HG03354 (cell line): ENCODE measurements around the gene PRKCSH.
"Not testable (repeated sequence)": the region's sequence is repeated elsewhere in the genome, so short reads cannot be mapped to it uniquely, and the experiment has no call there.

ENCODE experiments used
- ATAC-seq: cut with Tn5 transposase; IDR thresholded peaks from one replicate; pipeline ENCODE4 v1.9.1; 2021; ENCODE audit warnings: mild to moderate bottlenecking; ENCODE audit not compliant: unreplicated experiment, poor library complexity, severe bottlenecking

PRKCSH gene

GRCh38 chr19:11447347-11448262, 12.2 kb downstream of the PRKCSH start:
- ATAC-seq = no peak

DNA sequence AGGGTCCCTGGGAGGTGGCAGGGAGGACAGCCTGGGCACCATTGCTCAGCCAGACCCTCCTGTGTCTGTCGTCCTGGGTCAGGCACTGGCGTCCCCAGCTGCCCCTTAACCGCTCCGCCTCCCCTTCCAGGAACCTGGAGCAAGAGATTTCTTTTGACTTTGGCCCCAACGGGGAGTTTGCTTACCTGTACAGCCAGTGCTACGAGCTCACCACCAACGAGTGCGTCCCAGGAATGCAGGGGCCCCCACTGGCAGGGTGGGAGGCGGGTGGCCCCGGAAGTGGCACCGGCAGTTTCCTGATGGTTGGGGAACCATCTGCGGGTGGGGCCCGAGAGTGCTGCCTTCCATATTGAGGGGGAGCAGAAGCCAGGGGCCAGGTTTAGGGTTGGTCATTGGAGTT, 13.0 kb downstream of the PRKCSH start:
- ATAC-seq = no peak

GRCh38 chr19:11448923-11449554, 13.6 kb downstream of the PRKCSH start:
- no peak for ATAC-seq

- no peak for ATAC-seq
Measured at GRCh38 chr19:11450570-11451326, 15.3 kb downstream of the PRKCSH start.

DNA sequence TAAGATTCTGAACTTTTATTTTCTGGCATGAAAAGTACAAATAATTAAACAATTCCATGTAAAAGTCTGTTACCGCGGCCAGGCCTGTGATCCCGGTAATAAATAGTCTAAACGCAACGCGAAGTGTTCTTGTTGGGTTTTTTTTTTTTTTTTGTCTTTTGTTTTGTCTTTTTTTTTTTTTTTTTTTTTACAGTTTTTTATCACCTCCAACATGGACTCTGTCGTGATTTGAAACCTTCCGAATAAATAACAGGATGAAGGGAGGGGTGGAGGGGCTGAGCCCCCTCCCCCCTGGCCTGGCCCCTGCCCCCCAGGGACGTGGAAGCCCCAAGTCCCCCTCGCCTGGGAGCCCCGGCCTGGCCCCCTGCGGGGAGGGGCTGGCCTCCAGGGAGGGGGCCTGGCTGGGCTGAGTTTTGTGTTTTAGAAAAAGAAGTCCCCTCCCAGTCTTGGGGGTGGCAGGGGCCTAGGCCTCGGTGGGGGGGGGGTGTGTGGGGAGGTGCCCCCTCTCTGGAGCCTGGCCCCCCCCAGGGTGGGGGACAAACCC, 16.0 kb downstream of the PRKCSH start:
- ATAC-seq = no peak

- ATAC-seq = no peak
Measured at GRCh38 chr19:11451871-11452619, 16.6 kb downstream of the PRKCSH start.

DNA sequence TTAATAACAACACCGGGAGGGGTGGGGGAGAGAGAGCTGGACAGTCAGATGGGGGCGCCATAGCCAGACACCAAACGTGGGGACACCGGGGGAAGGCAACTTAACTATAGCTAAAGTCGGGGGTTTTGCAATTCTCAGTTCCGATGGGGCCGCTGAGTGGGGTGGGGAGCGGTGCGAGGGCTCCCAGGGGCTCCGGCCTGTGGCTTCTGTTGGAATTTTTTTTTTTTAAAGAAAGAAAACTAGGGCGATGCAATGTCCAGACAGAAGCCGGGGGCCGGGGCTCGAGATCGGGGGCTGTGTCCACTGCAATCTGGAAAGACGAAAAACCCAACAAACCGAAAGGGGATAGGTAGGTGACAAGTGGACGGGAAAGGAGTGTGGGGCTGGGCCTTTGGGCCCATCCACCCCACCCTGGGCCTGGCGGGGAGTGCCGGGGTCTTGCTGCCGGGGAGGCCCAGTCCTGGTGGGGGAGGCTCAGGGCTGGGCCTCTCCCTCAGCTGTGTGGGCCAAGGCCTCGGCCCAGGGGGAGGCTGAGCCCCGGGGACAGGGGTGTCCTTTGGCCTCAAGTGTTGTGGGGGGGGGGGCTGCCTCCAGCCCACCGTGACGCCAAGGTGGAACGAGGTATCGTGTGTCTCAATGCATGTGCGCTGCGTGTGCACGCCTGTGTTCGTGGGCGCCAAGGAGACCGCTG, 17.3 kb downstream of the PRKCSH start:
- no peak for ATAC-seq

DNA sequence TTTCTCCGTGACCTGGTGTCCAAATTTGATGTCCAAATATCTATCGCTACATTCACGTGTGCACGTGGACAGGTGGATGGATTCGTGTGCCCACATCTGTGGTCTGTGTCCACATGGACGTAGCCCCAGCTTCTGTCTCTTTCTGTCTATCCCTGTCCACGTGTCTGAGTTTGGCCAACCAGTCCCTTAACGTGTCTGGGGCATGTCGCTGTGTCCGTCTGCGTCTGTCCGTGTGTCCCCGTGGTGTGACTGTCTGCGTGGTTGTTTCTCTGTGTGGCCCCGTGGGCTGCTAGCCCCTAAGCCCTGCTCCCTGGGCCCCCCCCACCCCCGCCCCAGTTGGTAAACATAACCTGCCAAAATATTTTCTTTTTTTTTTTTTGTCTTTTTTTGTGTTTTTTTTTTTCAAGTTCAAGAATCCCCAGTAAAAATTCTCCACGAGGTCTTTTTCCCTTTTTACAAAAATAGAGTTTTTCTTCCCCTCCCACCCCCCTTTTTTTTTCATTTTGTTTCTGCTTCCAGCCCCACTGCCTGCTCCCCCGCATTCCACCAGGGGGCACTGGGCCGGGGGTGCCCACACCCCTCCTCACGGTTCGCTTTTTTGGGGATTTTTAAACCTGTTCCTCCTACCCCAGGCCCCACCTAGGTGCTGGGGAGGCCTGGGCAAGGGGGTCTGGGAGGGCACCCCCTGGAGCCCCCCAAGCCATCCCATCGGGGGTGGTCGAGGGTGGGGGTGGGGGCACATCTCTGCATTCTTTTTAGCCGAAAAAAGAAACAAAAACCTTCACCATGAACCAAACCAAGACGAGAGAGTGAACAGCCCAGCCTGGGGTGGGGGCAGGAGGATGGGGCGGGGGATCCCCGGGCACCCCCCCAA, 18.3 kb downstream of the PRKCSH start:
- no peak for ATAC-seq

DNA sequence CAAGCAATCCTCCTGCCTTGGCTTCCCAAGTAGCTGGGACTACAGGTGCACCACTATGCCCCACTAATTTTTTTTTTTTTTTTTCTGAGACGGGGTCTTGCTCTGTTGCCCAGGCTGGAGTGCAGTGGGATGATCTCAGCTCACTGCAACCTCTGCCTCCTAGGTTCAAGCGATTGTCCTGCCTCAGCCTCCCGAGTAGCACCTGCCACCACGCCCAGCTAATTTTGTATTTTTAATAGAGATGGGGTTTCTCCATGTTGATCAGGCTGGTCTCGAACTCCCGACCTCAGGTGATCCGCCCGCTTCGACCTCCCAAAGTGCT, 19.8 kb downstream of the PRKCSH start:
- not testable (repeated sequence) for ATAC-seq

GRCh38 chr19:11456659-11457058, 21.2 kb downstream of the PRKCSH start:
- no peak for ATAC-seq

GRCh38 chr19:11457115-11457514, 21.7 kb downstream of the PRKCSH start:
- no peak for ATAC-seq

GRCh38 chr19:11457831-11458230, 22.4 kb downstream of the PRKCSH start:
- ATAC-seq = no peak

DNA sequence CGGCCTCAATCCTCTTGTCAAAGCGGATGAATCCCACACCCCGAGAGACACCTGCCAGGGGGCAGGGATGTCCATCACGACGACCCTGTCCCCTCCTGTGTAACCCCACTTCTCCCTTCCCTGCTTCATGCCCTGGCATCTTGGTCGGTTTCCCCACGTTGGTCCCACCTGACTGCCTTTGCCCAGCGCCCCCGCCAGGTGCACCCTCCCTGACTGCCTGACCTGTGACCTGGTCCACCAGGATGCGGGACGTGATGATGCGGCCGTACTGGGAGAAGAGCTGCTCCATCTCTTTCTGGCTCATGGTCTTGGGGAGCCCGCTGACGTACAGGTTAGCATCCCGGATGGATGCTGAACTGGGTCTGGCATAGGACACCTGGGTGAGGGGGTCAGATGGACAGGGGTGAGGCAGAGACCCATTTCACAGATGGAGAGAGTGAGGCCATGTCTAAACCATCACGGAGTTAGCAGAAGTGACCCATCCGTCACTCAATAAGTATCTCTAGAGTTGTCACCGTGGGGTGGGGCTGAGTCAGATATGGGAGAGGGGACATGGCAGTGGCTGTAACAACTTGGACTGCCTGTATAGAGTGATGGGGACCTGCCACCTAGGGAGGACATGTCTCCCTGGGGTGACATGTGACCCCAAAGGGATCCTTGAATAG, 22.9 kb downstream of the PRKCSH start:
- no peak for ATAC-seq

GRCh38 chr19:11458912-11459311, 23.5 kb downstream of the PRKCSH start:
- ATAC-seq = not testable (repeated sequence)

- ATAC-seq = no peak
Measured at GRCh38 chr19:11460207-11460606, 24.8 kb downstream of the PRKCSH start.

- no peak for ATAC-seq
Measured at GRCh38 chr19:11461453-11461852, 26.0 kb downstream of the PRKCSH start.

- no peak for ATAC-seq
Measured at GRCh38 chr19:11463391-11463790, 28.0 kb downstream of the PRKCSH start.
